Keratinocyte (primary cell): ENCODE measurements around the gene PIGC. TPM values are rescaled to one million over a fixed set of nuclear protein-coding genes. Genes with fewer than 3 reads are reported as not detected.

ENCODE experiments used
- DNase-seq: peaks from one replicate; pipeline ENCODE4 v3.0.0-alpha.2; 2011; ENCODE audit warnings: low read depth, missing footprints, low spot score
- FAIRE-seq: peaks from 2 replicates; lab custom pipeline; 2011; peaks lifted over from hg19 to GRCh38; lab: Jason Lieb, UNC
- H2AFZ ChIP-seq: 2 replicates; pipeline ENCODE4 v1.6.0; 2012; ENCODE audit warnings: low read length, control low read depth, inconsistent platforms; ENCODE audit not compliant: control insufficient read depth
- H3K27ac ChIP-seq: 2 replicates; pipeline ENCODE4 v1.5.1; 2011; ENCODE audit warnings: low read length; ENCODE audit not compliant: control insufficient read depth, insufficient read depth
- H3K27me3 ChIP-seq: 3 replicates; pipeline ENCODE4 v1.6.0; 2011; ENCODE audit warnings: low read length; ENCODE audit not compliant: control insufficient read depth, insufficient read depth; ENCODE audit errors: extremely low read depth
- H3K36me3 ChIP-seq, 2 experiments: 2 replicates in 1 of 2; 3 replicates in 1 of 2; pipeline ENCODE4 v1.5.1; 2011; ENCODE audit warnings: low read length in 2 of 2, mild to moderate bottlenecking in 1 of 2; ENCODE audit not compliant: control insufficient read depth in 2 of 2, insufficient read depth in 2 of 2; ENCODE audit errors: extremely low read depth in 1 of 2
- H3K4me1 ChIP-seq: 3 replicates; pipeline ENCODE4 v1.5.1; 2011; ENCODE audit warnings: low read length; ENCODE audit not compliant: control insufficient read depth, insufficient read depth; ENCODE audit errors: extremely low read depth
- H3K4me2 ChIP-seq: 3 replicates; pipeline ENCODE4 v1.6.0; 2011; ENCODE audit warnings: low read depth, low read length; ENCODE audit not compliant: control insufficient read depth, insufficient read depth; ENCODE audit errors: extremely low read depth
- H3K4me3 ChIP-seq, 3 experiments: fragments of 200-600 bp in 1 of 3; sonication (generic) in 1 of 3; 2 replicates in 2 of 3; 3 replicates in 1 of 3; pipeline ENCODE4 v1.5.1; 2011 to 2016; ENCODE audit warnings: low read length in 3 of 3, mild to moderate bottlenecking in 3 of 3, control low read depth in 2 of 3, inconsistent platforms in 1 of 3, low read depth in 1 of 3, mixed read lengths in 1 of 3, mixed run types in 1 of 3, moderate library complexity in 1 of 3; ENCODE audit not compliant: control insufficient read depth in 2 of 3, insufficient read depth in 2 of 3; ENCODE audit errors: extremely low read depth in 1 of 3
- H3K79me2 ChIP-seq: 2 replicates; pipeline ENCODE4 v1.6.0; 2012; ENCODE audit warnings: low read length; ENCODE audit not compliant: control insufficient read depth, insufficient read depth
- H3K9ac ChIP-seq: 3 replicates; pipeline ENCODE4 v1.6.0; 2011; ENCODE audit warnings: low read length; ENCODE audit not compliant: control insufficient read depth, insufficient read depth; ENCODE audit errors: extremely low read depth
- H3K9me1 ChIP-seq: 3 replicates; pipeline ENCODE4 v1.6.0; 2011; ENCODE audit warnings: low read length; ENCODE audit not compliant: control insufficient read depth, insufficient read depth; ENCODE audit errors: extremely low read depth
- H3K9me3 ChIP-seq: 2 replicates; pipeline ENCODE4 v1.5.1; 2012; ENCODE audit warnings: low read depth, low read length; ENCODE audit not compliant: control insufficient read depth
- H4K20me1 ChIP-seq: 3 replicates; pipeline ENCODE4 v1.6.0; 2011; ENCODE audit warnings: low read length; ENCODE audit not compliant: control insufficient read depth, insufficient read depth; ENCODE audit errors: extremely low read depth
- CTCF ChIP-seq, 3 experiments: IDR thresholded peaks in 1 of 3; conservative IDR thresholded peaks in 1 of 3; optimal IDR thresholded peaks in 1 of 3; 2 replicates in 2 of 3; 3 replicates in 1 of 3; pipeline versions ENCODE3 to v1.5.1; 2011; ENCODE audit warnings: low read length in 3 of 3, mild to moderate bottlenecking in 3 of 3, moderate library complexity in 2 of 3, control low read depth in 1 of 3, inconsistent platforms in 1 of 3; ENCODE audit not compliant: insufficient read depth in 2 of 3; ENCODE audit errors: extremely low read depth in 1 of 3
- EZH2 ChIP-seq: IDR thresholded peaks from one replicate; pipeline ENCODE4 v1.6.1; 2012; ENCODE audit warnings: inconsistent platforms, mild to moderate bottlenecking, low read length, moderate library complexity
- dilution Hi-C: fragments of 300-500 bp; cut with MboI; formaldehyde crosslinking; loops from one replicate; pipeline ENCODE4 v1.7.0; 2020; ENCODE audit warnings: low sequenced_read_pairs; ENCODE audit not compliant: extremely low pct_ligation_motif_present
- polyA plus RNA-seq, 5 experiments: library from polyadenylated mRNA; depleted of rRNA in 3 of 5; stranded (reverse) in 3 of 5; stranded (forward) in 1 of 5; unstranded in 1 of 5; fragments of >200 nt; gene quantifications; 1 replicate in 1 of 5; 2 replicates in 3 of 5; 3 replicates in 1 of 5; pipeline versions ENCODE4 v1.2.1 to v1.2.3, GENCODE V29; 2011 to 2012; ENCODE audit warnings: missing spikeins in 2 of 5, low read depth in 1 of 5, low replicate concordance in 1 of 5

PIGC gene
- polyA plus RNA-seq, 1 donor (not counting 4 experiments of a cell fraction or from before 2014, with no cell fraction given), result 21.6 TPM

- no peak for FAIRE-seq
Measured at GRCh38 chr1:172471666-172472065, 27.8 kb upstream of the PIGC start.

GRCh38 chr1:172470149-172470548 lies 26.3 kb upstream of the PIGC start:
- H4K20me1 ChIP-seq, result no peaks in the 10 kb centered on the region
- no peaks in the 10 kb centered on the region for H3K27me3 ChIP-seq
- H3K4me2 ChIP-seq, result no peak overlapping the region
- H3K9ac ChIP-seq, result no peak overlapping the region
- dilution Hi-C loops, result no loop called here
- H3K79me2 ChIP-seq, result no peaks in the 10 kb centered on the region
- no peaks in the 10 kb centered on the region for H3K9me3 ChIP-seq
- no peaks in the 10 kb centered on the region for H3K9me1 ChIP-seq
- FAIRE-seq, result no peak
- H3K27ac ChIP-seq, result no peak overlapping the region
- no peak for DNase-seq
- TF ChIP-seq CTCF (optimal IDR thresholded peaks at IDR 0.05 in 1 of 3, IDR thresholded peaks at IDR 0.05 in 1 of 3, conservative IDR thresholded peaks at IDR 0.05 in 1 of 3; ENCODE audit: extremely low read depth in 1 of 3, insufficient read depth in 2 of 3, low read length in 3 of 3), result no peak
- TF ChIP-seq EZH2, result no peak
- no peaks in the 10 kb centered on the region for H3K36me3 ChIP-seq
- H2AFZ ChIP-seq, result no peak overlapping the region
- H3K4me3 ChIP-seq, result no peak overlapping the region
- H3K4me1 ChIP-seq, result peaks cover 26% of the 10 kb centered on the region

More at GRCh38 chr1:172471666-172472065, 27.8 kb upstream of the PIGC start:
- Histone ChIP-seq H3K4me2 (no peak overlapping the region), H3K36me3 (no peaks in the 10 kb centered on the region), H3K9me1 (no peaks in the 10 kb centered on the region), H3K27ac (no peak overlapping the region), H3K79me2 (no peaks in the 10 kb centered on the region), H3K4me1 (peaks cover 34% of the 10 kb centered on the region), H3K9me3 (no peaks in the 10 kb centered on the region), H2AFZ (no peak overlapping the region), H3K9ac (no peak overlapping the region), H3K4me3 (no peak overlapping the region), H4K20me1 (no peaks in the 10 kb centered on the region), H3K27me3 (no peaks in the 10 kb centered on the region)
- dilution Hi-C loops, result no loop called here
- no peak for DNase-seq
- no peak for TF ChIP-seq CTCF (optimal IDR thresholded peaks at IDR 0.05 in 1 of 3, IDR thresholded peaks at IDR 0.05 in 1 of 3, conservative IDR thresholded peaks at IDR 0.05 in 1 of 3; ENCODE audit: extremely low read depth in 1 of 3, insufficient read depth in 2 of 3, low read length in 3 of 3)
- no peak for TF ChIP-seq EZH2
